Stimulated activated CD8-positive, alpha-beta memory T cell treated with anti-CD3 and anti-CD28 coated beads, Interleukin-4, amount 100 ng/mL, for 4 hours (primary cell): ENCODE data around the gene CORO2B.
"Not testable (repeated sequence)": the region's sequence is repeated elsewhere in the genome, so short reads cannot be mapped to it uniquely, and the experiment has no call there.

Experiments
- DNase-seq, 2 donors: peaks; one replicate each; pipeline ENCODE4 v3.0.0-alpha.2; 2020; ENCODE audit warnings: low read depth in 2 of 2, low spot score in 1 of 2

Gene CORO2B

GRCh38 chr15:68604840-68605478 lies 26.2 kb downstream of the CORO2B start:
- DNase-seq: not testable (repeated sequence)

DNA sequence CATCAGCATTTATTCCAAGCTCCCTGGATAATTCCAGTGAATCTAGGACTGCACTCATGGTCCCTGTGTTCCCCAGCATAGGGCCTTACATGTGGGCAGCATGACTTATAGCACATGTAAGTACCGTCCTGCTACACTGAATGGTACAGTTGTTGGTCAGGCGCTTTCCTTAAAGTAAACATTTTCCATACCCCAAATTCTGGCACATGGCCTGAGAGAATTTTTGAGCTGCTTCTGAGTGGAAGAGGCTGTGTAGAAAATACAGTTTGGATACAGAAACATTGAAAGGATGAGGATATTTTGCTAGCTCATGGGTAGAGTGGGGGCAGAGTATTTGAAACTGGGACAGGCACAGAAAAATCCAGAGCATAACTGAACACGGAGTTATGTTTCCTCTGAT lies 27.6 kb downstream of the CORO2B start:
- DNase-seq: no peak

DNA sequence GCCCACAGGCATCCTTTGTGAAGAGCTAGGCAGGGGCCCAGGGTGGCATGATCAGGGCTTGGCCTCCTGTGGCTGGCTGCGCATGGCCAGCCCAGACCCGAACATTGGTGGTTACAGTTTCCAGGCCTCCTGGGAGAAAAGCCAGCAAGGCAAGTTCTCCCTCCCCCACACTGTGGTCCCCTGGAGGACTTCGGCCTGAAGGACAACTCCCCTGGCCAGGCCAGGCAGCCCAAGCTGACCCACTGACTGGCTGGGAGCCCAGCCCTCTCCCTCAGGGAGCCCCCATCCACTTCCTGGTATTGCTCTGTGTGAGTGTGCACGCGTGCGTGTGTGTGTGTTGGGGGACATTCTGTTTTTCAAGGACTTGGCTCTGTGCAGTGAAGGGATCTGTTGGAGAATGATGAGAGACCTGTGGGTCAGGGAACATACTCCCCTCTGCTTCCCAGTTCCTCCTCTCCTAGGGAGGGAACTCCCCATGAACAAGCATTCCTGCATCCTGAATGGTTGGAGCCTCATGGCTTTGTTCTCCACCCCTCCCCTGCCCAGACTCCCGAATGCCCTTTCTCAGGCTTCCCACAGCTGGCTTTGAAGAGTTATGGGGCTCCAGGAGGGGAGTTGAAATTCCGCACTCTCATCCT lies 29.5 kb downstream of the CORO2B start:
- DNase-seq: no peak

GRCh38 chr15:68608844-68609232 lies 30.0 kb downstream of the CORO2B start:
- DNase-seq: no peak

- DNase-seq: no peak
These were observed 30.8 kb downstream of the CORO2B start for GRCh38 chr15:68609629-68610028.

DNA sequence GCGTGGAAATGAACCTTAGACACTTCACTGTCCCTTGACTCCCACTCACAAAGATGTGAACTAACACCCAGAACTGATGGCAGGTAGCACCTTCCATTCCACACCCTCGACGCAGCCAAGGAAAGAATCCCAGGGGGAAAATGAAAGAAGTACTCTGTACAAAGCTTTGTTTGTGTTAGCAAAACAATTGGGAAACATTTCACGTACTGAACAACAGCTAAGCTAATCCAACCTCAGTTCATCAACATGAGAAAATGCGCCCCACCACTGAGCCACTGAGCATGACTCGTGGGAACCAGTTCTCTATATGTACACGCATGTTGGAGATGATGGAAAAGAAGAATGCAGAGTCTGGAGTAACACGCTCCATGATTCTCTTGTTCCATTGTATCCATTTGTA lies 32.0 kb downstream of the CORO2B start:
- DNase-seq: no peak

GRCh38 chr15:68612503-68612902 lies 33.7 kb downstream of the CORO2B start:
- DNase-seq: no peak

DNA sequence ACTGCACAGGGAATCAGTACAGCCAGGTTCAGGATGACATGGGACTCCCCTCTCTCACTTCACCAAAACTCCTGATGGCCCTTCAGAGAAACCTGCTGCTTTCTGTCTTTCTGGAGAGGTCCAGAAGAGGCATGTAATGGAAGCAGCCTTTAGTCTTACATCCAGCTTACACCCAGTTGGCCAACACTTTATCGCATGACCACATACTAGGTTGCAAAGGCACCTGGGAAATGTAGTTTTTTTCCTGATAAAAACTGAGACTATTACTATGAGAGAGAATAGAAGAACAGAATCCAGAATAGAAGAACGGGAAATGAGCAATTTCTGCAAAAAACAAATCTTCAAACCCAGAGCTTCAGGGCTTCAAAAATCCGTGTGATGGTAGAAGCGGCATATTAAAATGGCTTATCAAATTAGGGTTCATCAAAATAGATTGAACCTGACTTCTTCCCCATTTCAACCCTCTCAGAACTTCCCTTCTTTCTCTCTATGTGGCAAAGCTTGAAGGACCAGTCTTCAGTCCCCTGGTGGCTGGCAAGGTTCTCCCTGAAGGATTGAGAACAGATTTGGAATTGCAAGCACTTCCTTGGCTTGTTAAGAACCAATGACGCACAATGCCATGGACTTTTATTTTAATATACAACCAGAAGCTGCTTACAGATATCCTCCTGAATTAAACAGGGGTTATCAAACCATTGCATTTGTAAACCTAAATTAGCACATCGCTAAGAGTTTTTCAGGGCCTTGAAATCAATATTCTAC lies 34.4 kb downstream of the CORO2B start:
- DNase-seq: no peak

- DNase-seq: no peak
These were observed 35.7 kb downstream of the CORO2B start for GRCh38 chr15:68614286-68615035.

DNA sequence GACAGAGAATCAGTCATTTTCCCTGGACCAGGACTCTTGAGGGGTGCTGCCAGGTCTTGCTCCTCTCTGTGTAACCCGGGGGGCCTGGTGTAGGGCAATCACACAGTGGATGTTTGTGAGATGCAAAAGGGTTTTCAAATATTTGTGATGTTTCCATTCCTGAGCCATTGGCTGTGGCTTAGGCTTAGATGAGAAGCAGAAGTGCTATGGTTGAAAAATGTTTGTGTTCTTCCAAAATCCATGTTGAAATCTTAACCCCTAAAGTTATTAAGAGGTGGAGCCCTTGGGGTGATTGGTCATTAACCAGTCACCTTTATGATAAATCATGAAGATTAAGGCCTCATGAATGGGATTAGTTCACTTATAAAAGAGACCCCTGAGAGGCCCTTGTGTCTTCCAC lies 36.5 kb downstream of the CORO2B start:
- DNase-seq: no peak

DNA sequence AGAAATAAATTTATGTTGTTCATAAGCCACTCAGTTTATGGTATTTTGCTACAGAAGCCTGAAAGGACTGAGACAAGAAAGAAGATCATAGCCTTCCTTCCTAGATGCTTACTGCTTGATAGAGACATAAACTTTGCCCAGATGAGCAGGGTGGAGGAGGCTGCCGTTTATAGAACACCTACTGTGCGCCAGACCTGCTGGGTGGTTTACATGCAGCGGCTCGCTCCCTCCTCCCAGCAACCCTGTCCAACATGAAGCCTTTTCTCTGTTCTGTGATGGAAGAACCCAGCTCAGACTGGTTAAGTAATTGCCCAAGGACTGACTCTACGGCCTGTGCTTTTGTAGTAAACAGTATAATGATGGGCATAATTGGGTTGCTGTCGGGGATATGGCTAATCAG lies 37.0 kb downstream of the CORO2B start:
- no peak for DNase-seq

- no peak for DNase-seq
These were observed 37.6 kb downstream of the CORO2B start for GRCh38 chr15:68616397-68616796.

GRCh38 chr15:68617001-68617400 lies 38.2 kb downstream of the CORO2B start:
- DNase-seq: no peak

DNA sequence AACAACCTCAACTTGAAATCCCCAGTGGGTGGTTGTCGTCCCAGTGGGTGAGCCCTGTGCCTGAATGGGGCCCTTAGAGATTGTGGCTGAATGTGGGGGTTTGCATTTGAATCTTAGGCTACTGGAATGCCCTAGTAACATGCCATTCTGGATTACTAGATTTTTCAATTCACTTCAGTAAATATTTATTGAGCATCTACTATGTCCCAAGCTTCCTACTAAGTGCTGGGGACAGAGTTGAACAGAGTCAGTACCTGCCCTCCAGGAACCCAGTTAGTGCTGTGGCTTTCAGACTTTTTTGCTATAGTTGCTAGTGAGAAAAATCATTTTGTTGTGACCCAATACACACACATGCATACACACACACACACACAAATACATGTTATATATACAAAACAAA lies 39.0 kb downstream of the CORO2B start:
- no peak for DNase-seq

DNA sequence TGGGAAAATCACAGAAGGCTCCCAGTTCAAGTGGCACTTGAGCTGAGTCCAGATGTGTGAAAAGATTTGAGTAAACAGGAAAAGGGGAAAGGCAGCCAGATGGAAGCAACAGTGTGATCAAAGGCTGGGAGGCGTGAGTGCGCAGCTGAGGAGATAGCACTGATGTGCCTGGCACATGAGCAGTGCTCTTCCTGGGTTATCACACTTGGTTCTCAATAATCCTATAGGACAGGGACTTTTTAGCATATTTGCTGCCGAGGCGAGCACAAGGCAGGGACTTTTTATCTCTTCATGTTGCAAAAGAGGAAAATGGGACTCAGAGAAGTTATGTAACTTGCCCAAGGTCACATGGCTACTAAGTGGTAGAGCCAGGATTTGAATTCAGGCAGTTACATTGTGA lies 39.6 kb downstream of the CORO2B start:
- no peak for DNase-seq

DNA sequence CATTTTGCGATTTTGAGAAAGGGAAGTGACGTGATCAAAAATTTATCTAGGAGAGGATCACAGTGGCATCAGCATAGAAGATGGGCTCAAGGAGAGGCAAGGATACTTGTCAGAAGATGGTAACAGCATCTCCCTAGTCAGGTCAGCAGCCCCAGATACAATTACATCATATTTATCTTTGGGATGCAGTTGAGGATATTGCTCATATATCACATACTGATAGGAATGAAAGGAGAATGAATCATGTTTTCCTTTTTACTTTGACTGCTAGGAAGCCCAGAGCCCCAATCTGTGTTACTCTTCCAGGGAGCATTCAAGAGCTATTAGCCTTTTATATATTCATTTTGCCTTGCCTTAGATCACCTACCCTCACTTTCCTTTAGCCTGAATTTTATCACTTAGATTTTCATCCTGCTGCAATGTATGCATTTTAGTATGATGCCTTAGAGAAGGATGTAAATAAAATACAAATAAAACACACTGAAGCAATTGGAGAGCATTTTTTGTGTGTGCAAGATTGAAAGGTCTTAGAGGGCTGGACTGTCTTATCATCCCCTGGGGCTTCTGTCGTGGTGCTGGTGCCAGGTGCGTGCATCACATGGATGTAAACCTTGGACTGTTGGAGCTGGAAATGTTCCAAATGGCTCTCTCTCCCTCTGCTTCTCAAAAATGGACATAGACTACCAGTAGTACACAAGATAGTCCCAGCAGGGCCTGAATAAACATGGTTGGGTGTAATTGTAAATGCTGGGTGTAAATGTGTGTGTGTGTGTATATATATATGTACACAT lies 40.3 kb downstream of the CORO2B start:
- no peak for DNase-seq

DNA sequence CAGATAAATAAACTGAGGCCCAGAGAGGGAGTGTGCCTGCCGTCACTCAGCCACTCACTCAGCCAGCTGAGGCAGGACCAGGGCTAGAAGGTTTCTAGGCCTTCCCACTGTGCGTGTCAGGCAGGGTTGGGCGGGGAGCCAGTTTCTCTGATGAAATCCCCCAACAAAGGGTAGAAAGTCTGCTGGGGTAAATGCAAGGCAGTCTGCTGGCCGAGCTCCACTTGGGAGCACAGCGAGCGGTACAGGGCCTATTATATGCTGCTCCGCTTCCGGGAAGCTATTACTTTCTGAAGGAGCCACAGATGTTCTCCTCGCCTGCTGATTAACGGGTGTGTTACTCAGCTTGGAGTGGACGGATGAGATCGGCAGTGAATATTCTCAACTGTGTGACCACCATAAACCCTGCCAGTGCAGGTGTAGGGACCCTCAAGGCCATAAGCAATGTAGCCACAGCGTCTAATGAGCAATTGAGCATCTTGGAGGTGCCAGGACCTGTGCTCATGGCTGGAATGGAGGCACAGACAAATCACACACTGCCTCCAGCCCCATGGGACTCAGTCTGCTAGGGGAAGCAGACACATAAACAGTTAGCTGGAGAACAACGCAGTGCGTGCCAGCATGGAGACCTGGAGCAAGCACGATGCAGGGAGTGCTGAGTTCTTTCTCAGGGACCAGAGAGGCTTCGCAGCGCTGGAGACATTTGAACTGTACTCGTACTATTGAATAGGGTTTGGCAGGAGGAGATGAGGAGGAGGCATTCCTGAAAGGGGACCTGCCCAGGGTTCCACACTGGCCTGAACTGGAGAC lies 42.1 kb downstream of the CORO2B start:
- no peak for DNase-seq

GRCh38 chr15:68621535-68621934 lies 42.7 kb downstream of the CORO2B start:
- no peak for DNase-seq

DNA sequence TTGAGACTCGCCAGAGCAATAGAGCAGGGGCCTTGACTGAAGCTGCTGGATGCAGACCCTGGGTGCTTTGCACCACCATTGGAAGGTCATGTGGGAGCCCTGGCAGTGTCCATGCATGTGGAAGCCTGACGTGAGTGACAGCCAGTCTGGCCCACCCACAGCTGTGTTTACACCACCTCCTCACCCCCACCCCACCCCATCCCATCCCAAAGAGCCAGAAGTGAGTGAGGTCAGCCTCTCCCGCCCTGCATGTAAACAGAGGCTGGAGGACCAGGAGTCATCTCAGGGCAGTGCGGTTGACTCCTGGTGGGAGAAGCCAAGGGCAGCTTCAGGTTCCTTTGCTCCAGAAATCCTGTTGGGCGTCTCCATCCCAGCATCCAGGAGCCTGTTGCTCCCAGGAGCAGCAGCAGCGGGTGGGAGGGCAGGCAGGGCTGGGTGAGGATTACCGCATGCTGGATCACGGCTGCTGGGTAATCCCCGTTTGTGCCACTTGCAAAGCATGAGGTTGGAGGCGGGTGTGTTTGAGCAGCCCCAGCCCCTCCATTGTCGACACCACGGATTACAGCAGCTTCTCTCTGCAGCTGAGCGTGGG lies 44.6 kb downstream of the CORO2B start:
- no peak for DNase-seq

DNA sequence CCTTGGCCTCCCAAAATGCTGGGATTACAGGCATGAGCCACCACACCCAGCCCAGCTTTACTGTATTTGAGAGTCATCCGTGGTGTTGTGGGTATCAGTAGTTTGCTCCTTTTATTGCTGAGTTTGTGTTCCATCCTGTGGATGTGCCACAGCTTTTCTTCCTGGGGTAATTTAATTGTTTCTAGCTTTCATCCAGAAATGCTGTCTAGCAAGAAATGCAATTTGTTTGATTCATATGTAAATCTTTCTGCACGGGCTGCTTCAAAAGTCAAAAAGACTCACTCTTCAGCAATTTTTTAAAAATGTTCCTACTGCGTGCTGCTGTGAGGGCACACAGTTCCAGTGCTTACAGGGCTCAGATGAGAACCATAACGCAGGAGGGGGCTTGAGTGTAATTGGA lies 47.1 kb downstream of the CORO2B start:
- no peak for DNase-seq
